A673 (cell line): ENCODE results near the gene GALNT2.

Experiments used
- EZH2 ChIP-seq: fragments of 200-600 bp; sonication (generic); IDR thresholded peaks from 2 replicates; pipeline ENCODE4 v1.6.1; 2017; ENCODE audit warnings: borderline replicate concordance, low read depth, mild to moderate bottlenecking, mixed read lengths, antibody characterized with exemption, low read length; ENCODE audit not compliant: poor library complexity, severe bottlenecking
- TF ChIP-seq, protein P1 (sequence below): fragments of 300-800, 200-600 bp; sonication (generic); conservative IDR thresholded peaks from 2 replicates; pipeline ENCODE4 v1.5.1; 2017; ENCODE audit warnings: low read depth, mild to moderate bottlenecking, antibody characterized with exemption, low read length, moderate library complexity, mixed read lengths

DNA sequence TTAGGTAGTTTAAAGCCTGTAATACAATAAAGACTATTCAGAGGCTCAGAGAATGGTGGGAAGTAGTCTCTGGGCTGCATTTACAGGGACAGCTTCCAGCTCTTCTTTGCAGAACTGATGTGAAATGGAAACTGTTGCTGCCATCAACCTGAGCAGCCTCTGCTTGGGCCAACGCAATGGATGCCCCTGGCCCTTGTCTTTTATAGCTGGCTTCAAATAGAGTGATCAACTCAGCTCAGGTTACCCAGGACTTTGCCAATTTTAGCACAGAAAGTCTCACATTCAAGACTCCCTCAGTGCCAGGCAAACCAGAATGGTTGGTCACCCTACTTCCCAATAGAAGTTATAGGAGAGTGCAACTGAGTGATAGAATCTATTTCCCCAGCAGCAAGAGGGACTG lies 18.1 kb upstream of the GALNT2 start:
- TF ChIP-seq, protein P1, sequence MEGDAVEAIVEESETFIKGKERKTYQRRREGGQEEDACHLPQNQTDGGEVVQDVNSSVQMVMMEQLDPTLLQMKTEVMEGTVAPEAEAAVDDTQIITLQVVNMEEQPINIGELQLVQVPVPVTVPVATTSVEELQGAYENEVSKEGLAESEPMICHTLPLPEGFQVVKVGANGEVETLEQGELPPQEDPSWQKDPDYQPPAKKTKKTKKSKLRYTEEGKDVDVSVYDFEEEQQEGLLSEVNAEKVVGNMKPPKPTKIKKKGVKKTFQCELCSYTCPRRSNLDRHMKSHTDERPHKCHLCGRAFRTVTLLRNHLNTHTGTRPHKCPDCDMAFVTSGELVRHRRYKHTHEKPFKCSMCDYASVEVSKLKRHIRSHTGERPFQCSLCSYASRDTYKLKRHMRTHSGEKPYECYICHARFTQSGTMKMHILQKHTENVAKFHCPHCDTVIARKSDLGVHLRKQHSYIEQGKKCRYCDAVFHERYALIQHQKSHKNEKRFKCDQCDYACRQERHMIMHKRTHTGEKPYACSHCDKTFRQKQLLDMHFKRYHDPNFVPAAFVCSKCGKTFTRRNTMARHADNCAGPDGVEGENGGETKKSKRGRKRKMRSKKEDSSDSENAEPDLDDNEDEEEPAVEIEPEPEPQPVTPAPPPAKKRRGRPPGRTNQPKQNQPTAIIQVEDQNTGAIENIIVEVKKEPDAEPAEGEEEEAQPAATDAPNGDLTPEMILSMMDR: no peak
- no peak for TF ChIP-seq EZH2
